Endothelial cell of umbilical vein (primary cell): ENCODE measurements around the gene PHLDB2. TPM values are rescaled to one million over a fixed set of nuclear protein-coding genes. Genes with fewer than 3 reads are reported as not detected.

ENCODE experiments used
- BruUV-seq: library from RNA; stranded (reverse); fragments of 400-500 nt; replicated peaks from 2 replicates; lab custom pipeline; 2021; lab: Mats Ljungman, UMichigan
- CTCF ChIA-PET: fragments of 300-600, 350-600 bp; sonication (Branson Sonifier 250); formaldehyde crosslinking; loops from one replicate; lab custom pipeline; 2021; ENCODE audit warnings: antibody characterized with exemption, inconsistent platforms; lab: Charles Lee
- POLR2A ChIA-PET: fragments of 300-600, 350-600 bp; sonication (Branson Sonifier 250); formaldehyde crosslinking; loops from one replicate; lab custom pipeline; 2021; ENCODE audit warnings: antibody characterized with exemption, inconsistent platforms; lab: Charles Lee
- DNase-seq: peaks from one replicate; pipeline ENCODE4 v3.0.0-alpha.2; 2011; ENCODE audit warnings: low read depth, low spot score
- FAIRE-seq: peaks from 2 replicates; lab custom pipeline; 2011; peaks lifted over from hg19 to GRCh38; lab: Jason Lieb, UNC
- H2AFZ ChIP-seq: 2 replicates; pipeline ENCODE4 v1.6.0; 2012; ENCODE audit warnings: low read depth, low read length, control low read depth, inconsistent platforms
- H3K27ac ChIP-seq: 2 replicates; pipeline ENCODE4 v1.5.1; 2011; ENCODE audit warnings: low read depth, mild to moderate bottlenecking, control low read depth, low read length, moderate library complexity; ENCODE audit not compliant: insufficient read depth
- H3K27me3 ChIP-seq, 2 experiments: 2 replicates each; pipeline versions ENCODE4 v1.6.0 to v1.6.1; 2011; ENCODE audit warnings: low read length in 2 of 2, mixed read lengths in 1 of 2; ENCODE audit not compliant: control insufficient read depth in 2 of 2, insufficient read depth in 2 of 2
- H3K36me3 ChIP-seq, 2 experiments: 2 replicates in 1 of 2; 3 replicates in 1 of 2; pipeline ENCODE4 v1.5.1; 2011; ENCODE audit warnings: low read length in 2 of 2, mild to moderate bottlenecking in 1 of 2, moderate library complexity in 1 of 2; ENCODE audit not compliant: control insufficient read depth in 2 of 2, insufficient read depth in 2 of 2; ENCODE audit errors: extremely low read depth in 1 of 2
- H3K4me1 ChIP-seq: 3 replicates; pipeline ENCODE4 v1.5.1; 2011; ENCODE audit warnings: mild to moderate bottlenecking, low read length; ENCODE audit not compliant: control insufficient read depth, insufficient read depth; ENCODE audit errors: extremely low read depth
- H3K4me2 ChIP-seq: 2 replicates; pipeline ENCODE4 v1.6.1; 2011; ENCODE audit warnings: low read length, control low read depth, mixed read lengths; ENCODE audit not compliant: insufficient read depth
- H3K4me3 ChIP-seq, 3 experiments: fragments of 200-600 bp in 1 of 3; sonication (generic), shearing (Covaris generic) in 1 of 3; replicated peaks in 1 of 3; 2 replicates each; pipeline ENCODE4 v1.5.1; 2011 to 2016; ENCODE audit warnings: control low read depth in 3 of 3, low read length in 3 of 3, mild to moderate bottlenecking in 2 of 3, inconsistent platforms in 1 of 3, low read depth in 1 of 3, moderate library complexity in 1 of 3; ENCODE audit not compliant: insufficient read depth in 1 of 3
- H3K79me2 ChIP-seq: 2 replicates; pipeline ENCODE4 v1.6.0; 2012; ENCODE audit warnings: low read length, inconsistent platforms; ENCODE audit not compliant: control insufficient read depth, insufficient read depth
- H3K9ac ChIP-seq: replicated peaks from 2 replicates; pipeline ENCODE3; 2011; ENCODE audit warnings: low read length, control low read depth; ENCODE audit not compliant: insufficient read depth; ENCODE audit errors: extremely low read depth
- H3K9me1 ChIP-seq: replicated peaks from 3 replicates; pipeline ENCODE4 v1.6.0; 2011; ENCODE audit warnings: mild to moderate bottlenecking, low read length; ENCODE audit not compliant: control insufficient read depth, insufficient read depth; ENCODE audit errors: extremely low read depth
- H3K9me3 ChIP-seq: replicated peaks from 2 replicates; pipeline ENCODE4 v1.5.1; 2012; ENCODE audit warnings: low read length, inconsistent platforms; ENCODE audit not compliant: control insufficient read depth, insufficient read depth
- H4K20me1 ChIP-seq: replicated peaks from 2 replicates; pipeline ENCODE3; 2011; ENCODE audit warnings: mild to moderate bottlenecking, low read length; ENCODE audit not compliant: control insufficient read depth, insufficient read depth; ENCODE audit errors: extremely low read depth
- FOS ChIP-seq: IDR thresholded peaks from 2 replicates; pipeline ENCODE4 v1.6.1; 2011; ENCODE audit warnings: mild to moderate bottlenecking, low read length, moderate library complexity, borderline replicate concordance; ENCODE audit not compliant: insufficient read depth
- GATA2 ChIP-seq: IDR thresholded peaks from 2 replicates; pipeline ENCODE4 v1.7.0; 2011; ENCODE audit warnings: low read depth, mild to moderate bottlenecking, moderate library complexity, mixed read lengths, low read length; ENCODE audit not compliant: insufficient read length, insufficient read depth
- JUN ChIP-seq: IDR thresholded peaks from 2 replicates; pipeline ENCODE4 v1.6.1; 2011; ENCODE audit warnings: borderline replicate concordance, low read depth; ENCODE audit not compliant: insufficient read length, insufficient read depth
- MYC ChIP-seq: IDR thresholded peaks from one replicate; pipeline ENCODE4 v1.6.1; 2011; ENCODE audit warnings: mild to moderate bottlenecking, low read depth, low read length
- POLR2A ChIP-seq: IDR thresholded peaks from 2 replicates; pipeline ENCODE4 v1.6.1; 2012; ENCODE audit warnings: low read depth, mild to moderate bottlenecking, control low read depth, low read length
- POLR2AphosphoS5 ChIP-seq: IDR thresholded peaks from 2 replicates; pipeline ENCODE4 v1.6.1; 2012; ENCODE audit warnings: low read depth, mild to moderate bottlenecking, control low read depth, low read length, moderate library complexity; ENCODE audit not compliant: insufficient read depth
- dilution Hi-C: fragments of 300-500 bp; cut with MboI; formaldehyde crosslinking; loops from one replicate; pipeline ENCODE4 v1.15.0; 2019; ENCODE audit warnings: low sequenced_read_pairs; ENCODE audit not compliant: extremely low pct_ligation_motif_present
- intact Hi-C: fragments of 100-400 bp; cut with micrococcal nuclease; formaldehyde crosslinking; loops from one replicate; pipeline ENCODE4 v1.10.0; 2022
- polyA plus RNA-seq, 4 experiments: library from polyadenylated mRNA; depleted of rRNA in 3 of 4; stranded (reverse) in 3 of 4; unstranded in 1 of 4; fragments of >200 nt; gene quantifications; 2 replicates each; pipeline versions ENCODE4 v1.2.1 to v1.2.3, GENCODE V29; 2011 to 2012; ENCODE audit warnings: missing spikeins in 1 of 4
- total RNA-seq: library from RNA; stranded (reverse); gene quantifications from 2 replicates; pipeline ENCODE4 v1.2.3, GENCODE V29; 2021
- TF ChIP-seq, protein P1 (sequence below), 2 donors: IDR thresholded peaks; 1 replicate in 1 of 2; 2 replicates in 1 of 2; pipeline ENCODE4 v1.5.1; 2011; ENCODE audit warnings: low read length in 2 of 2, mild to moderate bottlenecking in 2 of 2, moderate library complexity in 2 of 2, control low read depth in 1 of 2, inconsistent platforms in 1 of 2, low read depth in 1 of 2; ENCODE audit not compliant: insufficient read depth in 1 of 2; ENCODE audit errors: extremely low read depth in 1 of 2

Gene PHLDB2
- total and polyA plus RNA-seq, 2 donors (not counting 3 experiments of a cell fraction or from before 2014, with no cell fraction given), result 22.4 to 104 TPM

DNA sequence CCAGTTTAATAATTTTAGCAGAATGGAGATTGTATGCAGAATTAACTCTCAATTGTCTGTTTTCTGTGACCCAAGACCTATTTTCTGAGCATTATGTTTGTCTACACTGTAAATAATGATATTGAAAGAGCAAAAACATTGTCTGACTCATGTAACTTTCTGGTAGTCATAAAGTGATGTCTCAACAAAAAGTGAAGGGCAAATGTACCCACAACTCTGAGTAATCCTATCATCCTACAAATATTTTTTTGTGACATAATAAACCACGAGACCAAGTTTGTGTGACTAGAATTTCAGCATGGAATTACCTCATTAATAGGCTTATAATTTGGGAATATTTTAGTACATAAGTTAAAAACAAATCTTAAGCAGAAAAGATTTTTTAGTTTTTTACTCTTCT, 104.4 kb downstream of the PHLDB2 start:
- Histone ChIP-seq H4K20me1 (no peaks in the 10 kb centered on the region), H2AFZ (no peak overlapping the region), H3K4me2 (no peak overlapping the region), H3K9ac (no peak overlapping the region), H3K27ac (peak overlapping the region; percentile 34), H3K79me2 (no peaks in the 10 kb centered on the region), H3K4me1 (peaks cover 26% of the 10 kb centered on the region), H3K4me3 (no peak overlapping the region), H3K36me3 (peaks cover 6 to 11% of the 10 kb centered on the region in 2 experiments), H3K9me3 (no peaks in the 10 kb centered on the region), H3K27me3 (no peaks in the 10 kb centered on the region), H3K9me1 (no peaks in the 10 kb centered on the region)
- FAIRE-seq (no peak), DNase-seq (peak; percentile 49)
- ChIA-PET POLR2A (no interaction called here), CTCF (interaction anchor here (1.0 to 1.2 kb wide), 2 partner anchors 68 to 247 kb away, joined by 3 to 4 read pairs; no protein-coding TSS in a partner anchor)
- TF ChIP-seq MYC (no peak), GATA2 (no peak), POLR2AphosphoS5 (no peak), JUN (peak; percentile 36), FOS (peak; percentile 58), POLR2A (no peak)
- TF ChIP-seq, protein P1, sequence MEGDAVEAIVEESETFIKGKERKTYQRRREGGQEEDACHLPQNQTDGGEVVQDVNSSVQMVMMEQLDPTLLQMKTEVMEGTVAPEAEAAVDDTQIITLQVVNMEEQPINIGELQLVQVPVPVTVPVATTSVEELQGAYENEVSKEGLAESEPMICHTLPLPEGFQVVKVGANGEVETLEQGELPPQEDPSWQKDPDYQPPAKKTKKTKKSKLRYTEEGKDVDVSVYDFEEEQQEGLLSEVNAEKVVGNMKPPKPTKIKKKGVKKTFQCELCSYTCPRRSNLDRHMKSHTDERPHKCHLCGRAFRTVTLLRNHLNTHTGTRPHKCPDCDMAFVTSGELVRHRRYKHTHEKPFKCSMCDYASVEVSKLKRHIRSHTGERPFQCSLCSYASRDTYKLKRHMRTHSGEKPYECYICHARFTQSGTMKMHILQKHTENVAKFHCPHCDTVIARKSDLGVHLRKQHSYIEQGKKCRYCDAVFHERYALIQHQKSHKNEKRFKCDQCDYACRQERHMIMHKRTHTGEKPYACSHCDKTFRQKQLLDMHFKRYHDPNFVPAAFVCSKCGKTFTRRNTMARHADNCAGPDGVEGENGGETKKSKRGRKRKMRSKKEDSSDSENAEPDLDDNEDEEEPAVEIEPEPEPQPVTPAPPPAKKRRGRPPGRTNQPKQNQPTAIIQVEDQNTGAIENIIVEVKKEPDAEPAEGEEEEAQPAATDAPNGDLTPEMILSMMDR (IDR thresholded peaks at IDR 0.05; ENCODE audit: extremely low read depth in 1 of 2, insufficient read depth in 1 of 2, low read depth in 1 of 2, low read length in 2 of 2), result no peak
- intact Hi-C loops (no loop called here), dilution Hi-C loops (no loop called here)
- BruUV-seq, result no TSS peak
